Measurements from ENCODE around the gene FAXC.

Gene FAXC

GRCh38 chr6:99349171-99350141 lies at the start of gene FAXC:
FAXC (minus strand) TSS chr6:99349674; CDS start chr6:99349372, 302 bp downstream.
- no peak for DNase-seq

DNA sequence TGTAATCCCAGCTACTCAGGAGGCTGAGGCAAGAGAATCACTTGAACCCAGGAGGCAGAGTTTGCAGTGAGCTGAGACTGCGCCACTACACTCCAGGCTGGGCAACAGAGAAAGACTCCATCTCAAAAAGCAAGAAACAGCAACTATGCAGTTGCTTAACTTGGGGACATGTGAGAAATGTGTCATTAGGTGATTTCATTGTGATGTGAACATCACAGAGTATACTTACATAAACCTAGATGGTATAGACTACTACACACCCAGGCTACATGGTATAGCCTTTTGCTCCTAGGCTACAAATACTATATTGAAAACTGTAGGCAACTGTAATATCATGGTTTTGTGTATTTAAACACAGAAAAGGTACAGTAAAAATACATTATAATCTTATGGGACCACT lies 47.8 kb upstream of the FAXC start:
- DNase-seq = no peak

DNA sequence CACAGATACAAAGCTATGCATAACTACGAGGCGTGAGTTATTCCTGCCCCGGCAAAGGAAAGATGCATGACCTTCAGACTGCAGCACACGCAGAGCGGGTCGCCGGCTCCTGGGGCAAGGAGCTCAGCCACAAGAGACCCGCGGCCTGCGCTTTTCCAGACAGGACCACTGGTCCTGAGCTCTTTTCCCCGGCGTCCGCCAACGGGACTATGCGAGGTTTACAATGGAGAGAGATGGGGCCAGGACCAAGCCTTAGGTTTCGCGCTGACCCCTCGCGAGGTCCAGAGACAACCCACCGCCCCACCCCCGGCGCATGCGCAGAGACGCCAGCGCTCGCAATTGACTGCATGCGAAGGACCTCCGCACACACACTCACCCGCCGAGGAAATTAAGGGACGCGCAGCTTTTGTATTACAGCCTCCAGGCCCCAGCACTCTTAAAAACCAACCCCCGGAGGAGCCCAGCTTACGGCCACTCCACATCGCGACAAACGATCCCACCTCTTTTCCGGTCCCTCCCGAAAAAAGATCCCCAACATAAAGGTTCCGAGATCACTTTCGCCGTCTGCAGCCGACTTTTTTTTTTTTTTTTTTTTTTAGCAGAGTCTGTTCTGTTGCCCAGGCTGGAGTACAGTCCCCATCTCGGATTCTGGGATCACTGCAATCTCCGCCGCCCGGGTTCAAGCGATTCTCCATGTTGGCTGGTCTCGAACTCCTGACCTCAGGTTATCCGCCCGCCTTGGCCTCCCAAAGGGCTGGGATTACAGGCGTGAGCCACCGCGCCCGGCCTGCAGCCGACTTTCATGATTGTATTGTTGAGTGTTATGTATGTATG lies 44.4 kb upstream of the FAXC start, which contains the start of gene COQ3:
Gene COQ3, minus strand, starts transcription at position 498 of the 834 bp plus-strand sequence. Its CDS starts 16 bp downstream, at position 482.
- DNase-seq = peak; percentile 64

GRCh38 chr6:99393366-99393697 lies 43.9 kb upstream of the FAXC start:
- DNase-seq = no peak

DNA sequence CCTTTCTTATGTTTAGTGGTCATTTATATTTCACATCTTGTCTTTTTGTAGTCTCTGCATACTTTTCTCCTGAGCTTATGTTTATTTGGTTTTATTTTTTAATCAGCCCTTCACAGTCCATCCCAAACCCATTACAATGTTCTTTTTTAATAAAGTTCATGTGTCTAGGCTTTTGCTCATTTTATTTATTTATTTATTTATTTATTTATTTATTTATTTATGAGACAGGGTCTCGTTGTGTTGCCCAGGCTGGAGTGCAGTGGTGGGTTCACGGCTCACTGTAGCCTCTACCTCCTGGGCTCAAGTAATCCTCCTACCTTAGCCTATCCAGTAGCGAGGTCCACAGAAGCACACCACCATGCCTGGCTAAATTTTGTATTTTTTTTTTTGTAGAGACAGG lies 41.4 kb upstream of the FAXC start:
- DNase-seq = no peak

DNA sequence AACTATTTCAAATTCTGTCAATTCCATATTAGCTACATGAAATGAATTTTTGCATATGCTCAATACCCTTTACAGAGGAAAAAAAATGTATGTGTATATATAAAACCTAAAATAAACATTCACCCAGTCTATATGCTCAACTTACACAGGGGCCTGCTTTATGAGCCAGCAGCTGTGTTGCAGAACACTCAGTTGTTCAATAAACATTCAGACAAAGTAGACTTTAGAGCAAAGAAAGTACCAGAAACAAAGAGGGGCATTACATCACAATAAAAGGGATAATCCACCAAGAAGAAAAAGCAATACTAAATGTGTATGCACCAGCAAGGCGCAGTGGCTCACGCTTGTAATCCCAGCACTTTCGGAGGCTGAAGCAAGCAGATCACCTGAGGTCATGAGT lies 35.0 kb upstream of the FAXC start:
- no peak for DNase-seq

- DNase-seq = no peak
Measured at GRCh38 chr6:99378636-99379035, 29.2 kb upstream of the FAXC start.

DNA sequence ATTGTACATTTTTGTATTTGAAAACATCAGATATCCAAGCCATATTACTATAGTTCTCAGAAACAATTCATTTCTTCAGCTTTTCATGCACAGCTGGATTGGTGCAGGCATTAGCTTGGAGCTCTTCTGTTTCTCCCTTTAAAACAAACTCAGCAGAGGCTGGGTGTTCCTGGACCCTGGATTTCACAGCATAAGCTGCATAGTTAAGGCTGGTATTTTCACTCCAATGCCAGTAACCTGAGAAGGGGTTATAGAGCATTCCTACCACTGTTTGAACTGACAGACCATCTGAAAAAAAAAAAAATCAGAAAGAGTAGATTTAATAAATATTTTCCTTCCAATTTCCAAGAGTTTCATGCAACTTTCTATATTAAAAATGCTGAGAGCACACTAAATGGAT lies 20.1 kb upstream of the FAXC start:
- DNase-seq = no peak

DNA sequence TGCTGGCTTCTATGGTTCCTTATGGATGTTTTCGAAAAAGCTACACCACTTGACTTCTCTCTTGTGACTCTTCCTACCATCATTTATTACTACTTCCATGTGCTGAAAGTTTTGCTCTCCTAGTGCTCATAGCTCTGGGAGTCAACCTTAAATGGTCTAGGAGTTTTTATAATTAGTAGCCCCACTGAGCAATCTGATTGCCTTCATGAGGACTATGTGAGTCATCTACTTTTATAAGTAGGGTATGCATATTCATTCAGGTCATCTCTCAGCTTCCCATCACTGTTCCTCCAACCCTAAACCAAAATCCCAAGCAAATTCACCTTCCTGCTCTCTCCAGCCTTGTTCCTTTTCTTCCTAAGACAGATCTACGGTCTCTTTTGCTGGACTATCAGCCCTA lies 17.4 kb upstream of the FAXC start:
- no peak for DNase-seq

DNA sequence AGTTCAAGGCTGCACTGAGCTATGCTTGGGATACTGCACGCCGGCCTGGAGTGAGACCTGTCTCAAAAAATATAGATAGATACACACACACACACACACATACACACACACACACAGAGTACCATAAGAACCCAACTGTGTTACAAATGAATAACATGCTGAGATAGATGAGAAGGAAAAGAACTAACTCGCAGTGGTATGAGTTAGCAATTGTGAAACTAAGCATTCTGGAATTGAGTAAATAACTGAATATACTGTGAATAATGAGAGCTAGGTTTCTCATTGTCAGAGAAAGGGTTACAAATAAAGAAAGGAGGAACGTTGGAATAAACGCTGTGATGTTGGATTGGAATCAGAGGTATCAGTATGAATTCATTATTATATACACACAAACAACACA lies 14.6 kb upstream of the FAXC start:
- DNase-seq = no peak

DNA sequence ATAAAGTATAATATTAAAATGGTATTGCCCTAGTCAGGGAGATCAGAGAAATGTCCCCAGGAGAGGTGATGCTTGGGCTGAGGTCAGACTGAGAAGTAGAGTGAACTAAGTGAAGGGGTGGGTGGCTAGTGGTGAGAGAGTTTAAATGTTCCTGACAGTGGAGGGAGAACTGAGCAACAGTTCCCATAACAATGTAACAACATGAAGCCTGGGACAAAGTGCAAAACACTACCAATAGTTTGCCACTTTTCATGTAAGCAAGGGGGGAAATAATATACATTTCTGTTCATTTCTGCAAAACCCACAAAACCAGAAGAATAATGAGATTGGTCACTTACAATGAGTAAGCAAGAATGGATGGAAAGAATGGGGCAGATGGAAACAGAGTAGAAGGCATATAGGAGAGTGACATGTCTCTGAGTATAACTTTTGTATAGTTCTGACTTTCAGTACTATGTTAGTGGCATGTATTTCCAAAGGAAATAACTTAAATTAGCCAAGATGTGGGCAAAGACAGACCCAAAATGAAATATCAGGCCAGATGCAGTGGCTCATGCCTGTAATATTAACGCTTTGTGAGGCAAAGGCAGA lies 13.3 kb upstream of the FAXC start:
- DNase-seq = no peak

- DNase-seq = no peak
Measured at GRCh38 chr6:99359800-99360199, 10.3 kb upstream of the FAXC start.

DNA sequence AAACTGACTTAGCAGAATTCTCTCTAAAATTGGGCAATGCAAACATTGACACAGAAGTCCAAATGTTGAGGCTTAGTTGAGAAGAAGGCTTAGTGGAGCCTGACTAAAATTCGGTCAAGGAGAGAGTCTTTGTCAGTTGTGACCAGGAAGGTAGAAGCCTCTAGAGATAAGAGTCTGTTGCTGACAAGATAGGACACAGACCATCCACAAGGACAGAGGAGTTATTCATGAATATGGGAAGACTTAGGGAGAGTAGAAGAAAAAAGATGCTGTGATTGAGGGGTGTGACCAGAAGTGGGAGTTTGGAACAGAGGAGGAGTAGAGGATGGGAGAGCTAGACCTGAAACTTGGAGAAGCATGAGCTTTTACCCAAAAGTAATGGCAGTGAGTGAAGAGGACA lies 7.2 kb upstream of the FAXC start:
- no peak for DNase-seq

GRCh38 chr6:99354983-99355382 lies 5.5 kb upstream of the FAXC start:
- no peak for DNase-seq

- no peak for DNase-seq
Measured at GRCh38 chr6:99353126-99353525, 3.7 kb upstream of the FAXC start.

GRCh38 chr6:99350573-99350972 lies 1.1 kb upstream of the FAXC start:
- DNase-seq = no peak

DNA sequence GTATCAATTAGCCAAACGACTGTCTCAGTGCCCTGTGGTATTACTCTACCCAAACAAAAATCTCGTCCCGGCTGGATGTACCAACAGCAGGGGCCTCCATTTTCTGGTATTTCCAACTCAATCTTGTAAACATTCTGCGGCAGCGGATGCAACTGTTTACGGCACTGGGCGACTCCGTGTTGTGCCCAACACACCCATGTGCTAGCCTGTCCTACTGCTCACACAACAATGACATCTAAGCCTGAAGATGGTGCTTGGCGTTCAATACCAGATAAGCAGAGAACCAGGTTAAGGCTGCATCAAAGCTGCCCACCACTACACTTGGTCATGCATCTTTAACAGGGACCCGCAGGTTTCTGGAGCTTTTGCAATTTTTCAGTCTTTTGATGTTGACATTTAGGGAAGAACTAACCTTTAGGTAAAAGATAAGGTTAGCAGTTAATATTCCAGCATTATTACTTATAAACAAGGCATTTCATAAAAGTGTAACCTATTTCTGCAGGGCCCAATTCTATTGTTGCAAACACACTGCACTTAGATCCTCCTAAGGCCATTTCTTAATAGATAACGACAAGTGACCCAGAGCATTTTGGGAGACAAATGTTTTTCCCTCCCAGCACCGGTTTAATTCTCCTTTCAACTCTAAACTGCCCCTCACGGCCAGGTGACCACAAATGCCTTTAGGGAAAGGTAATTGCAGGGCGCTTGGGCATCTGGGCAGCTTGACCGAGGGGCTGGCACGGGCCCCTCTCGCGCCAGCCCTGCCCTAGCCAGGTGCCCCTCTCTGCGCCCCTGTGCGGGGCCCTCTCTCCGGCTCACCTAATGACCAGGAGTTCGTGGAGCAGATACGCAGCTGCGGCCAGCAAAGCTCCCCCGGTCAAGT lies 945 bp downstream of the FAXC start:
- no peak for DNase-seq

GRCh38 chr6:99347804-99348203 lies 1.7 kb downstream of the FAXC start:
- no peak for DNase-seq

DNA sequence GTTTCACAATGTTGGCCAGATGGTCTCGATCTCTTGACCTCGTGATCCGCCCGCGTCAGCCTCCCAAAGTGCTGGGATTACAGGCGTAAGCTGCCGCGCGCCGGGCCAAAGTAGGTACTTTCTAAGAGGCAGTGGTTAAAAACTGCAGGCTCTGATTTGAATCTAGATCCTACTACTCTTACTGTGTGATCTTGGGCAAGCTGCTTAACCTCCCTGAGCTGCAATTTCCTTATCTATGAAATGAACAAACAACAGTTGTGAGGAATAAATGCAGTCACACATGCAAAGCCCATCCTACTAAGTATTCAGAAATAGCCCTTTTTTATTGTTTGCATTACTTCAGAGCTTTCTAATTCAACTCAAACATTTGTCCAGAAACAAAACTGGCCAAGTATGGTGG lies 2.9 kb downstream of the FAXC start:
- DNase-seq = no peak

DNA sequence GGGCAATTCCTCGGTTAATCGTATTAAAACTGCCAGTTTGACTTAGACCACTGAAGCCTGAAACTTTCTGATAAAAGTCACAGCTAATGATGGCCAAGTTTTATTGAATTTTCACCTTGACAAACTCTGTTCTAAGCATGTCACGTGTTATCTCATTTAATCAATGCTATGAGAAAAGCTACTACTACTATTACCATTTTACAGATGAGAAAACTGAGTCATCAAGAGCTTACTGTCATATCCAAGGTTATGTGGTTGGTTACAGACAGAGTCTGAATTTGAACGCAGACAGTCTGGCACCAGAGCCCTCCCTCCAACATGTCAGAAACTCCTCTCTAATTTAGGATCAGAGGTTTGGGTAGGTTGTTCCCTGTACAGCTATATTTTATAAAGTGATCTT lies 4.3 kb downstream of the FAXC start:
- DNase-seq = no peak

GRCh38 chr6:99344289-99344688 lies 5.2 kb downstream of the FAXC start:
- DNase-seq = no peak

- DNase-seq = no peak
Measured at GRCh38 chr6:99341862-99342455, 7.5 kb downstream of the FAXC start.

All from activated gamma-delta T cell treated with Interleukin-2 at 50 U/mL for 16 hours (primary cell).